Activated CD8-positive, alpha-beta T cell treated with anti-CD3 and anti-CD28 coated beads for 36 hours (primary cell): Measurements from ENCODE around the gene ABCA1. TPM values are rescaled to one million over a fixed set of nuclear protein-coding genes. Genes with fewer than 3 reads are reported as not detected.

Source experiments
- ATAC-seq: fragments of 200-7000 bp; cut with Tn5 transposase; one replicate; pipeline ENCODE4 v1.10.0; 2021; ENCODE audit warnings: mild to moderate bottlenecking, moderate library complexity
- CTCF ChIA-PET: fragments of 350-600 bp; sonication (Branson Sonifier 250); formaldehyde crosslinking; loops from one replicate; lab custom pipeline; 2021; ENCODE audit warnings: antibody characterized with exemption; lab: Charles Lee
- POLR2A ChIA-PET: fragments of 350-600 bp; sonication (Branson Sonifier 250); formaldehyde crosslinking; loops from one replicate; lab custom pipeline; 2021; ENCODE audit warnings: antibody characterized with exemption; lab: Charles Lee
- DNase-seq: peaks from one replicate; pipeline ENCODE4 v3.0.0-alpha.2; 2020
- H3K27ac Mint-ChIP-seq: one replicate; pipeline ENCODE4 v1.8.0; 2021; ENCODE audit warnings: mild to moderate bottlenecking, mixed read lengths
- H3K27me3 Mint-ChIP-seq: one replicate; pipeline ENCODE4 v1.8.0; 2021; ENCODE audit warnings: mixed read lengths
- H3K36me3 Mint-ChIP-seq: one replicate; pipeline ENCODE4 v1.8.0; 2021; ENCODE audit warnings: low read depth, mixed read lengths
- H3K4me1 Mint-ChIP-seq: one replicate; pipeline ENCODE4 v1.8.0; 2021; ENCODE audit warnings: low read depth, mixed read lengths
- H3K4me3 Mint-ChIP-seq: one replicate; pipeline ENCODE4 v1.8.0; 2021; ENCODE audit warnings: mild to moderate bottlenecking, moderate library complexity, mixed read lengths
- H3K9me3 Mint-ChIP-seq: one replicate; pipeline ENCODE4 v1.8.0; 2021; ENCODE audit warnings: mixed read lengths
- CTCF ChIP-seq: fragments of 200-600 bp; IDR thresholded peaks from one replicate; pipeline ENCODE4 v1.8.0; 2022; ENCODE audit warnings: antibody characterized with exemption, mild to moderate bottlenecking
- intact Hi-C: fragments of 100-400 bp; cut with micrococcal nuclease; formaldehyde crosslinking; loops from one replicate; pipeline ENCODE4 v1.10.0; 2022
- total RNA-seq, 2 experiments: library from RNA; stranded (reverse); gene quantifications; one replicate each; pipeline ENCODE4 v1.2.3, GENCODE V29; 2021

The ABCA1 gene
- total RNA-seq, 2 experiments from 2014 or later: 0.20 to 0.38 TPM

- intact Hi-C loops: loop anchor here (10.0 kb wide), 1 partner anchor 350 kb away; no protein-coding TSS in a partner anchor
- ChIA-PET POLR2A (no interaction called here), CTCF (no interaction called here)
- Mint-ChIP-seq H3K9me3 (no peaks in the 10 kb centered on the region), H3K4me3 (no peak overlapping the region), H3K27ac (no peak overlapping the region), H3K36me3 (no peaks in the 10 kb centered on the region), H3K27me3 (no peaks in the 10 kb centered on the region), H3K4me1 (peaks cover 2% of the 10 kb centered on the region)
- no peak for TF ChIP-seq CTCF
- no peak for ATAC-seq
- DNase-seq: no peak
Observed at GRCh38 chr9:104795082-104795481, 132.9 kb downstream of the ABCA1 start.

- no peaks in the 10 kb centered on the region for H3K9me3 Mint-ChIP-seq
- H3K27me3 Mint-ChIP-seq: no peaks in the 10 kb centered on the region
- H3K4me1 Mint-ChIP-seq: peaks cover 2% of the 10 kb centered on the region
- POLR2A ChIA-PET: no interaction called here
- TF ChIP-seq CTCF: no peak
- no peak overlapping the region for H3K4me3 Mint-ChIP-seq
- CTCF ChIA-PET: no interaction called here
- ATAC-seq: peak; percentile 74
- no peak overlapping the region for H3K27ac Mint-ChIP-seq
- no peaks in the 10 kb centered on the region for H3K36me3 Mint-ChIP-seq
- peak; percentile 53 for DNase-seq
- intact Hi-C loops: loop anchor here (10.0 kb wide), 1 partner anchor 351 kb away; no protein-coding TSS in a partner anchor
Observed at GRCh38 chr9:104794070-104794469, 133.9 kb downstream of the ABCA1 start.

GRCh38 chr9:104788251-104788650 lies 139.7 kb downstream of the ABCA1 start:
- Mint-ChIP-seq H3K36me3 (no peaks in the 10 kb centered on the region), H3K4me1 (no peaks in the 10 kb centered on the region), H3K9me3 (no peaks in the 10 kb centered on the region), H3K4me3 (no peak overlapping the region), H3K27me3 (no peaks in the 10 kb centered on the region), H3K27ac (no peak overlapping the region)
- ChIA-PET CTCF (no interaction called here), POLR2A (no interaction called here)
- TF ChIP-seq CTCF: no peak
- intact Hi-C loops: no loop called here
- ATAC-seq: no peak
- no peak for DNase-seq

- no peak overlapping the region for H3K27ac Mint-ChIP-seq
- TF ChIP-seq CTCF: no peak
- no peaks in the 10 kb centered on the region for H3K27me3 Mint-ChIP-seq
- DNase-seq (no peak), ATAC-seq (no peak)
- H3K9me3 Mint-ChIP-seq: no peaks in the 10 kb centered on the region
- CTCF ChIA-PET: interaction anchor here (0.8 kb wide), 1 partner anchor 12 kb away, joined by 3 read pairs; no protein-coding TSS in a partner anchor
- intact Hi-C loops: no loop called here
- POLR2A ChIA-PET: no interaction called here
- no peak overlapping the region for H3K4me3 Mint-ChIP-seq
- H3K36me3 Mint-ChIP-seq: no peaks in the 10 kb centered on the region
- H3K4me1 Mint-ChIP-seq: no peaks in the 10 kb centered on the region
Observed at GRCh38 chr9:104787306-104788015, 140.5 kb downstream of the ABCA1 start.

GRCh38 chr9:104786293-104786692 lies 141.7 kb downstream of the ABCA1 start:
- POLR2A ChIA-PET: no interaction called here
- intact Hi-C loops: no loop called here
- no peak for ATAC-seq

More at GRCh38 chr9:104786293-104786692, 141.7 kb downstream of the ABCA1 start:
- no peak for TF ChIP-seq CTCF
- Mint-ChIP-seq H3K36me3 (no peaks in the 10 kb centered on the region), H3K27ac (no peak overlapping the region), H3K9me3 (no peaks in the 10 kb centered on the region), H3K27me3 (no peaks in the 10 kb centered on the region), H3K4me1 (no peaks in the 10 kb centered on the region), H3K4me3 (no peak overlapping the region)
- DNase-seq: no peak
- CTCF ChIA-PET: no interaction called here
